Parathyroid adenoma (tissue), 2 donors: Measurements from ENCODE around the gene MATK.

Experiments
- H2AFZ ChIP-seq: fragments of 300-600 bp; sonication (generic); one replicate; pipeline ENCODE4 v1.7.0; 2017; ENCODE audit warnings: antibody characterized with exemption, mild to moderate bottlenecking
- H3K27ac ChIP-seq: fragments of 300-600 bp; sonication (generic); one replicate; pipeline ENCODE4 v1.7.0; 2017
- H3K27me3 ChIP-seq: fragments of 300-600 bp; sonication (generic); one replicate; pipeline ENCODE4 v1.7.0; 2017; ENCODE audit warnings: low read length; ENCODE audit not compliant: control insufficient read depth, insufficient read depth
- H3K36me3 ChIP-seq: fragments of 300-600 bp; sonication (generic); one replicate; pipeline ENCODE4 v1.7.0; 2017; ENCODE audit warnings: low read length; ENCODE audit not compliant: control insufficient read depth, insufficient read depth
- H3K4me1 ChIP-seq: fragments of 300-600 bp; sonication (generic); one replicate; pipeline ENCODE4 v1.7.0; 2017; ENCODE audit warnings: control low read depth
- H3K4me2 ChIP-seq: fragments of 300-600 bp; sonication (generic); one replicate; pipeline ENCODE4 v1.7.0; 2017; ENCODE audit warnings: low read length
- H3K4me3 ChIP-seq: fragments of 300-600 bp; sonication (generic); one replicate; pipeline ENCODE4 v1.7.0; 2017; ENCODE audit warnings: low read depth, low read length
- H3K79me2 ChIP-seq: fragments of 300-600 bp; sonication (generic); one replicate; pipeline ENCODE4 v1.7.0; 2017; ENCODE audit warnings: control low read depth
- H3K9ac ChIP-seq: fragments of 300-600 bp; sonication (generic); one replicate; pipeline ENCODE4 v1.7.0; 2017; ENCODE audit warnings: mild to moderate bottlenecking
- H3K9me3 ChIP-seq: fragments of 300-600 bp; sonication (generic); one replicate; pipeline ENCODE4 v1.7.0; 2017; ENCODE audit warnings: low read length; ENCODE audit not compliant: control insufficient read depth
- TF ChIP-seq, protein P1 (sequence below): fragments of 300-600 bp; sonication (generic); IDR thresholded peaks from one replicate; pipeline ENCODE4 v1.7.0; 2017; ENCODE audit warnings: antibody characterized with exemption, mild to moderate bottlenecking
- donor health status: primary hyperparathyroidism.

The MATK gene

DNA sequence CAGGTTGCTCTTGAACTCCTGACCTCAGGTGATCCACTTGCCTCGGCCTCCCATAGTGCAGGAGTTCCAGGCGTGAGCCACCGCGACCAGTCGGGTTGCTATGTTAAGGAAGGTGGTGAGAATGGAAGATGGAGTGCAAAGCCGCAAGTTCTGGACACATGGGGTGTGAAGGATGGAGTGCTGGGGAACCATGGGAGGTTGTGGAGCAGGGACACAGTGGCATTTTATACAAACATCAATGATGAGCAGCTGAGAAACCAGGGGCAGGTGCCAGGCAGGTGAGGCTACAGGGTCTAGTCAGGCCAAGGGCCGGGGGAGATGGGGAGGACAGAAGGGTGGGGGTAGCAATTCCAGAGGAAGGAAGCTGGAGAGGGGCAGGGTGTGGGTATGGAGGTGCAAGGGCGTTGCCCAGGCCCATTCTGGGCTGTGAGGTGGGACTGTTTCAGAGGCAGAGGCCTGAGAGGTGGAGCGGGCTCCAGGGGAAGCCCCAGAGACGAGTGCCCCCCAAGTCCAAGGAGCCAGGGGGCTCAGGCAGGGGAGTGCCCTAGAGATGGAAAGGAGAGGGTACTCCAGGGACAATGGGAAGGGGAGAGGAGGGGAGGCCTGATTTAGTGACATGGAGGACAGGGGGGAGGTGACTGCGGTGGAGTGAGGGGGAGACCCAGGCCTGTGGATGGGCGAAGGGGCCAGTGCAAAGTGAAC lies 12.2 kb downstream of the MATK start:
- TF ChIP-seq, protein P1, sequence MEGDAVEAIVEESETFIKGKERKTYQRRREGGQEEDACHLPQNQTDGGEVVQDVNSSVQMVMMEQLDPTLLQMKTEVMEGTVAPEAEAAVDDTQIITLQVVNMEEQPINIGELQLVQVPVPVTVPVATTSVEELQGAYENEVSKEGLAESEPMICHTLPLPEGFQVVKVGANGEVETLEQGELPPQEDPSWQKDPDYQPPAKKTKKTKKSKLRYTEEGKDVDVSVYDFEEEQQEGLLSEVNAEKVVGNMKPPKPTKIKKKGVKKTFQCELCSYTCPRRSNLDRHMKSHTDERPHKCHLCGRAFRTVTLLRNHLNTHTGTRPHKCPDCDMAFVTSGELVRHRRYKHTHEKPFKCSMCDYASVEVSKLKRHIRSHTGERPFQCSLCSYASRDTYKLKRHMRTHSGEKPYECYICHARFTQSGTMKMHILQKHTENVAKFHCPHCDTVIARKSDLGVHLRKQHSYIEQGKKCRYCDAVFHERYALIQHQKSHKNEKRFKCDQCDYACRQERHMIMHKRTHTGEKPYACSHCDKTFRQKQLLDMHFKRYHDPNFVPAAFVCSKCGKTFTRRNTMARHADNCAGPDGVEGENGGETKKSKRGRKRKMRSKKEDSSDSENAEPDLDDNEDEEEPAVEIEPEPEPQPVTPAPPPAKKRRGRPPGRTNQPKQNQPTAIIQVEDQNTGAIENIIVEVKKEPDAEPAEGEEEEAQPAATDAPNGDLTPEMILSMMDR: no peak
- H3K27me3 ChIP-seq: no peaks in the 10 kb centered on the region
- no peak overlapping the region for H3K27ac ChIP-seq
- H3K9ac ChIP-seq: no peak overlapping the region
- no peaks in the 10 kb centered on the region for H3K4me1 ChIP-seq
- H3K4me3 ChIP-seq: no peak overlapping the region
- H2AFZ ChIP-seq: no peak overlapping the region
- no peaks in the 10 kb centered on the region for H3K9me3 ChIP-seq
- no peaks in the 10 kb centered on the region for H3K79me2 ChIP-seq
- no peak overlapping the region for H3K4me2 ChIP-seq
- no peaks in the 10 kb centered on the region for H3K36me3 ChIP-seq

DNA sequence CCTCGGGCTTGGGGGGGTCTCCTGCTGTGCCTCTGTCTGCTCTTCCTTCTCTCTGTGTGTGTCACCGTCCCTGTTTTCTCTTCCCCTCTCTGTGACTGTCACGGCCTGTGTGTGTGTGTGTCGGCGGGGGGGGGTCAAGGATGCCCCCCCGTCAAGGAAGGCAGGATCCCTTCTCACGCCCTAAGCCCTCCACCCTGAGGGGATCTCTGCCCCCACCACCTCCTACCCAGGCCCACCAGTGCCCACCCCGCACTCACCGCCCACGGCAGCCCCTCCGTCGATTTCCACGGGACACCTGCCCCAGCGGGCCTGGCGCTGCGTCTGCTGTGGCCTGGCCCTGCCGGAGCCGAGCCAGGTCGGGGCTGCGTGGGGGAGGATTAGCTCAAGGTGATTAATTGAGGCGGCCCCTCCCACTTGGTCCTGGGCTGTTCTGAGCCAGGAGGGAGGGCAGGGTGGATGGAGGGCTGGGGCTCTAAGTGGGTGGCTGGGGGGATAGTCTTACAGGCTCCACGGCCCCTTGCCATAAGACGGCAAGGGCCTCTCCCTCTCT lies 14.2 kb downstream of the MATK start, which contains the start of gene RAX2:
TSS of gene RAX2 (minus strand) at position 323 of the 550 bp plus-strand sequence. CDS start 486 bp downstream, outside the sequence.
- Histone ChIP-seq H3K27me3 (no peaks in the 10 kb centered on the region), H3K9ac (no peak within 1 kb of the TSS), H3K79me2 (no peaks in the 10 kb centered on the region), H3K4me3 (no peak within 1 kb of the TSS), H3K4me1 (no peaks in the 10 kb centered on the region), H3K9me3 (no peaks in the 10 kb centered on the region), H3K4me2 (no peak within 1 kb of the TSS), H3K36me3 (no peaks in the 10 kb centered on the region), H3K27ac (no peak within 1 kb of the TSS), H2AFZ (no peak within 1 kb of the TSS)
- TF ChIP-seq, protein P1: no peak

- TF ChIP-seq, protein P1: no peak
- Histone ChIP-seq H3K9me3 (no peaks in the 10 kb centered on the region), H3K4me2 (no peak overlapping the region), H3K79me2 (no peaks in the 10 kb centered on the region), H3K36me3 (no peaks in the 10 kb centered on the region), H3K27me3 (no peaks in the 10 kb centered on the region), H3K9ac (no peak overlapping the region), H3K4me1 (no peaks in the 10 kb centered on the region), H3K27ac (no peak overlapping the region), H3K4me3 (no peak overlapping the region), H2AFZ (no peak overlapping the region)
Observed at GRCh38 chr19:3771000-3771905, 14.9 kb downstream of the MATK start.

- no peak overlapping the region for H3K27ac ChIP-seq
- H3K36me3 ChIP-seq: no peaks in the 10 kb centered on the region
- no peaks in the 10 kb centered on the region for H3K79me2 ChIP-seq
- H3K4me2 ChIP-seq: no peak overlapping the region
- no peak overlapping the region for H2AFZ ChIP-seq
- H3K4me3 ChIP-seq: no peak overlapping the region
- H3K9me3 ChIP-seq: no peaks in the 10 kb centered on the region
- no peaks in the 10 kb centered on the region for H3K27me3 ChIP-seq
- no peaks in the 10 kb centered on the region for H3K4me1 ChIP-seq
- no peak overlapping the region for H3K9ac ChIP-seq
- TF ChIP-seq, protein P1: no peak
Observed at GRCh38 chr19:3770136-3770999, 15.8 kb downstream of the MATK start.
